HL-60/S4 treated with retinoic acid at 250 ng/mL for 4 days and 3 days (cell line): Measurements from ENCODE around the gene FTO.

ENCODE experiments used
- in situ Hi-C: fragments of 300-500 bp; cut with MboI; formaldehyde crosslinking; loops from 2 replicates; pipeline ENCODE4 v1.7.0; 2022; ENCODE audit warnings: low sequenced_read_pairs

Gene FTO

GRCh38 chr16:53707671-53708070, 3.7 kb downstream of the FTO start:
- in situ Hi-C loops: no loop called here

GRCh38 chr16:53708490-53708889, 4.5 kb downstream of the FTO start:
- in situ Hi-C loops: no loop called here

- in situ Hi-C loops: no loop called here
Measured at GRCh38 chr16:53711390-53711789, 7.4 kb downstream of the FTO start.

- in situ Hi-C loops: no loop called here
Measured at GRCh38 chr16:53712065-53712464, 8.1 kb downstream of the FTO start.

- in situ Hi-C loops: no loop called here
Measured at GRCh38 chr16:53713403-53714204, 9.6 kb downstream of the FTO start.

- in situ Hi-C loops: no loop called here
Measured at GRCh38 chr16:53714205-53715022, 10.5 kb downstream of the FTO start.

- in situ Hi-C loops: no loop called here
Measured at GRCh38 chr16:53715023-53715384, 11.0 kb downstream of the FTO start.

GRCh38 chr16:53717577-53717976, 13.6 kb downstream of the FTO start:
- in situ Hi-C loops: no loop called here

- in situ Hi-C loops: no loop called here
Measured at GRCh38 chr16:53721017-53721416, 17.1 kb downstream of the FTO start.

- in situ Hi-C loops: no loop called here
Measured at GRCh38 chr16:53726625-53727024, 22.7 kb downstream of the FTO start.

GRCh38 chr16:53730693-53731092, 26.7 kb downstream of the FTO start:
- in situ Hi-C loops: no loop called here

GRCh38 chr16:53732296-53732929, 28.5 kb downstream of the FTO start:
- in situ Hi-C loops: no loop called here

GRCh38 chr16:53734908-53735307, 31.0 kb downstream of the FTO start:
- in situ Hi-C loops: no loop called here

- in situ Hi-C loops: no loop called here
Measured at GRCh38 chr16:53736297-53736696, 32.3 kb downstream of the FTO start.

GRCh38 chr16:53737552-53737951, 33.6 kb downstream of the FTO start:
- in situ Hi-C loops: no loop called here

GRCh38 chr16:53740476-53740875, 36.5 kb downstream of the FTO start:
- in situ Hi-C loops: no loop called here

- in situ Hi-C loops: no loop called here
Measured at GRCh38 chr16:53740933-53741531, 37.1 kb downstream of the FTO start.

GRCh38 chr16:53741546-53741945, 37.6 kb downstream of the FTO start:
- in situ Hi-C loops: no loop called here

GRCh38 chr16:53743149-53743566, 39.2 kb downstream of the FTO start:
- in situ Hi-C loops: no loop called here

- in situ Hi-C loops: no loop called here
Measured at GRCh38 chr16:53744449-53744848, 40.5 kb downstream of the FTO start.

- in situ Hi-C loops: no loop called here
Measured at GRCh38 chr16:53745086-53745485, 41.1 kb downstream of the FTO start.
